CD4-positive, alpha-beta T cell treated with Interleukin-12 subunit alpha and Interleukin-12 subunit beta, for 1 hour (primary cell): Measurements from ENCODE around the gene HBA2.
"Not testable (repeated sequence)": the region's sequence is repeated elsewhere in the genome, so short reads cannot be mapped to it uniquely, and the experiment has no call there.

ENCODE experiments used
- DNase-seq: peaks from one replicate; pipeline ENCODE4 v3.0.0-alpha.2; 2020

HBA2 gene

GRCh38 chr16:204046-204445 lies 31.4 kb downstream of the HBA2 start:
- DNase-seq = not testable (repeated sequence)

- not testable (repeated sequence) for DNase-seq
Measured at GRCh38 chr16:209359-209758, 36.7 kb downstream of the HBA2 start.

- not testable (repeated sequence) for DNase-seq
Measured at GRCh38 chr16:211631-212180, 39.0 kb downstream of the HBA2 start.

- DNase-seq = no peak
Measured at GRCh38 chr16:212999-213398, 40.3 kb downstream of the HBA2 start.

GRCh38 chr16:220021-220420 lies 47.3 kb downstream of the HBA2 start:
- DNase-seq = no peak
